ENCODE data around the gene KIRREL2. TPM values are rescaled to one million over a fixed set of nuclear protein-coding genes. Genes with fewer than 3 reads are reported as not detected.

Gene KIRREL2
- total and polyA plus RNA-seq, 2 experiments from 2014 or later, result 3.6 to 9.9 TPM

GRCh38 chr19:35902870-35903475 lies 46.3 kb downstream of the KIRREL2 start:
- Mint-ChIP-seq H3K9me3 (no peaks in the 10 kb centered on the region), H3K4me1 (peaks cover 38% of the 10 kb centered on the region), H3K27ac (peak overlapping the region; percentile 64), H3K4me3 (peak overlapping the region; percentile 81), H3K36me3 (ENCODE audit: low read depth) (peaks cover 4% of the 10 kb centered on the region; the same call in 1 of the 3 replicates), H3K27me3 (ENCODE audit: insufficient read depth, low read depth, poor library complexity) (peaks cover 24% of the 10 kb centered on the region)
- Histone ChIP-seq H3K36me3 (ENCODE audit: insufficient read depth) (no peaks in the 10 kb centered on the region), H3K4me1 (ENCODE audit: insufficient read depth) (peaks cover 30% of the 10 kb centered on the region), H4K20me1 (replicated peaks; ENCODE audit: insufficient read depth) (no peaks in the 10 kb centered on the region), H3K4me2 (peak overlapping the region; percentile 88), H3K27me3 (ENCODE audit: insufficient read depth) (no peaks in the 10 kb centered on the region), H3K27ac (ENCODE audit: low read depth) (peak overlapping the region; percentile 75), H3K79me2 (replicated peaks; ENCODE audit: insufficient read depth) (peaks cover 11% of the 10 kb centered on the region), H3F3A (replicated peaks; ENCODE audit: low read depth) (peaks cover 20% of the 10 kb centered on the region; the same call in 1 of the 2 replicates), H3K4me3 (peak overlapping the region; percentile 72), H3K9me2 (ENCODE audit: insufficient read depth) (no peaks in the 10 kb centered on the region), H2AFZ (0 out of 2 replicates have a peak overlapping the region, but pooled peaks have one; percentile 83)
- DNase-seq (ENCODE audit: low spot score) (no peak), ATAC-seq (no peak)
- TF ChIP-seq ETS1 (IDR thresholded peaks at IDR 0.05) (no peak), STAT1 (IDR thresholded peaks at IDR 0.05; ENCODE audit: unreplicated experiment) (no peak)

GRCh38 chr19:35903550-35904179 lies 47.0 kb downstream of the KIRREL2 start:
- no peaks in the 10 kb centered on the region for H3K27me3 ChIP-seq (ENCODE audit: insufficient read depth)
- peaks cover 24% of the 10 kb centered on the region for H3K27me3 Mint-ChIP-seq (ENCODE audit: insufficient read depth, low read depth, poor library complexity)
- H3K9me3 Mint-ChIP-seq, result no peaks in the 10 kb centered on the region
- H3K4me1 ChIP-seq (ENCODE audit: insufficient read depth), result peaks cover 26% of the 10 kb centered on the region
- peaks cover 16% of the 10 kb centered on the region; the same call in 1 of the 2 replicates for H3F3A ChIP-seq (replicated peaks; ENCODE audit: low read depth)
- H3K4me3 Mint-ChIP-seq, result peak overlapping the region; percentile 81
- peak overlapping the region; percentile 72 for H3K4me3 ChIP-seq
- ATAC-seq (peak; percentile 67), DNase-seq (ENCODE audit: low spot score) (peak; percentile 95)
- peaks cover 5% of the 10 kb centered on the region; the same call in 1 of the 2 replicates for H3K79me2 ChIP-seq (replicated peaks; ENCODE audit: insufficient read depth)
- no peaks in the 10 kb centered on the region for H4K20me1 ChIP-seq (replicated peaks; ENCODE audit: insufficient read depth)
- H3K27ac Mint-ChIP-seq, result peak overlapping the region; percentile 64
- peaks cover 38% of the 10 kb centered on the region for H3K4me1 Mint-ChIP-seq
- peaks cover 3% of the 10 kb centered on the region; the same call in 1 of the 3 replicates for H3K36me3 Mint-ChIP-seq (ENCODE audit: low read depth)
- H3K9me2 ChIP-seq (ENCODE audit: insufficient read depth), result no peaks in the 10 kb centered on the region
- TF ChIP-seq ZNF462 (CRISPR knock-in tag; IDR thresholded peaks at IDR 0.05) (no peak), POLR2AphosphoS5 (IDR thresholded peaks at IDR 0.05; ENCODE audit: low read depth) (peak; percentile 78), CREB1 (CRISPR knock-in tag; IDR thresholded peaks at IDR 0.05; ENCODE audit: low read depth) (no peak)
- peak overlapping the region; percentile 75 for H3K27ac ChIP-seq (ENCODE audit: low read depth)
- peak overlapping the region; percentile 83; the same call in 1 of the 2 replicates for H2AFZ ChIP-seq
- H3K4me2 ChIP-seq, result peak overlapping the region; percentile 88
- H3K36me3 ChIP-seq (ENCODE audit: insufficient read depth), result no peaks in the 10 kb centered on the region
